Measurements from ENCODE around the gene EHD4. TPM values are rescaled to one million over a fixed set of nuclear protein-coding genes. Genes with fewer than 3 reads are reported as not detected.

EHD4 gene
- polyA plus RNA-seq, 3 donors, result 12.8 to 16.0 (median 14.2) TPM

DNA sequence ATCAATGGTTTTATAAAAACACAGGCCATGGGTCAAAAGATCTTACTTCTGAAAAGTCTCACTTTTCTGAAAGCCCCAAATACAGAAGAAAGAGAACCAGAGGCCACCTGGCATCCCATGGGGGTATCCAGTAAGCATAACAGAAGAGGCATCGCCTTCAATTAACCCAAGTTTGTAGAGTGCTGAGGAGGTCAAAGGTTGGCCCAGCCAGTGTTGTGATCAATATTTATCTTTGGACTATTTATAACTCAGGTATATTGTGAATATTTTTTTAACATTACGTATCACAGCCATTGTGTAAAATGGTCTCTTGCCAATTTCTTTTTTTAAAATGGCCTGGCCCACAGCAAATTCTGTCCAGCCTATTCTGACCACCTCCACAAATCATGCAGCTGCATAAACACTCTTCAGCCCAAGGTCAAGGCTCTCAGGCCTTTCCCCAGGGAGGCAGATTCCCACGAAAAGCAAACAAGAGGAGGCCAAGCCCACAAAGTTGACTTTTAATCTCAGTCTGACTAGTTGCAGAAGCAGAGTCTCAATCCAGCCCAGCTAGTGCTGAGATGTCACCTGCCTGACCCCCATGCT is 52.3 kb downstream of the EHD4 start:
- TF ChIP-seq, protein P1, sequence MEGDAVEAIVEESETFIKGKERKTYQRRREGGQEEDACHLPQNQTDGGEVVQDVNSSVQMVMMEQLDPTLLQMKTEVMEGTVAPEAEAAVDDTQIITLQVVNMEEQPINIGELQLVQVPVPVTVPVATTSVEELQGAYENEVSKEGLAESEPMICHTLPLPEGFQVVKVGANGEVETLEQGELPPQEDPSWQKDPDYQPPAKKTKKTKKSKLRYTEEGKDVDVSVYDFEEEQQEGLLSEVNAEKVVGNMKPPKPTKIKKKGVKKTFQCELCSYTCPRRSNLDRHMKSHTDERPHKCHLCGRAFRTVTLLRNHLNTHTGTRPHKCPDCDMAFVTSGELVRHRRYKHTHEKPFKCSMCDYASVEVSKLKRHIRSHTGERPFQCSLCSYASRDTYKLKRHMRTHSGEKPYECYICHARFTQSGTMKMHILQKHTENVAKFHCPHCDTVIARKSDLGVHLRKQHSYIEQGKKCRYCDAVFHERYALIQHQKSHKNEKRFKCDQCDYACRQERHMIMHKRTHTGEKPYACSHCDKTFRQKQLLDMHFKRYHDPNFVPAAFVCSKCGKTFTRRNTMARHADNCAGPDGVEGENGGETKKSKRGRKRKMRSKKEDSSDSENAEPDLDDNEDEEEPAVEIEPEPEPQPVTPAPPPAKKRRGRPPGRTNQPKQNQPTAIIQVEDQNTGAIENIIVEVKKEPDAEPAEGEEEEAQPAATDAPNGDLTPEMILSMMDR (IDR thresholded peaks at IDR 0.05), result no peak
- no peaks in the 10 kb centered on the region for H3K27me3 ChIP-seq (ENCODE audit: control insufficient read depth in 2 of 2, insufficient read depth in 2 of 2, low read length in 2 of 2)
- H3K9ac ChIP-seq (ENCODE audit: insufficient read depth, low read length, poor library complexity, severe bottlenecking), result no peak overlapping the region
- no peak overlapping the region for H3K27ac ChIP-seq (ENCODE audit: low read depth in 1 of 2, low read length in 2 of 2)
- H2AFZ ChIP-seq (ENCODE audit: insufficient read depth, low read depth, low read length, poor library complexity, severe bottlenecking), result no peak overlapping the region
- DNase-seq, result no peak
- no peaks in the 10 kb centered on the region for H3K9me3 Mint-ChIP-seq
- no peak overlapping the region for H3K4me3 ChIP-seq (replicated peaks in 1 of 3; ENCODE audit: low read depth in 2 of 3, low read length in 3 of 3)
- 88% methylated on average over 1 of the region's 3 CpGs for WGBS (ENCODE audit: insufficient coverage)
- peaks cover 58% of the 10 kb centered on the region for H3K4me1 Mint-ChIP-seq
- H3K4me2 ChIP-seq (replicated peaks; ENCODE audit: extremely low read depth, low read length, poor library complexity, severe bottlenecking), result no peak overlapping the region
- intact Hi-C loops (cut with micrococcal nuclease), result loop anchor here in 1 of 2 donors (10.0 kb wide), 1 partner anchor 1985 kb away; the partner anchor contains the start of gene EIF2AK4
- H3K4me1 ChIP-seq (ENCODE audit: control insufficient read depth in 1 of 2, insufficient read depth in 2 of 2, low read length in 2 of 2), result peaks cover 34 to 41% of the 10 kb centered on the region in 2 donors
- H3K36me3 ChIP-seq (replicated peaks in 1 of 2; ENCODE audit: control insufficient read depth in 1 of 2, insufficient read depth in 2 of 2, low read length in 2 of 2), result peaks cover 37 to 67% of the 10 kb centered on the region in 2 donors
- peaks cover 70 to 76% of the 10 kb centered on the region in 2 donors for H3K36me3 Mint-ChIP-seq
- no peaks in the 10 kb centered on the region for H3K9me3 ChIP-seq (replicated peaks in 1 of 2; ENCODE audit: control insufficient read depth in 1 of 2, insufficient read depth in 1 of 2, low read length in 2 of 2)
- H3K27me3 Mint-ChIP-seq (ENCODE audit: low read depth in 3 of 3), result peaks cover 0 to 1% (median 0%) of the 10 kb centered on the region in 3 donors
- H4K20me1 ChIP-seq (ENCODE audit: insufficient read depth, low read length), result no peaks in the 10 kb centered on the region
- no peak overlapping the region for H3K4me3 Mint-ChIP-seq
- peaks cover 14% of the 10 kb centered on the region for H3K79me2 ChIP-seq (ENCODE audit: insufficient read depth, low read length)
- peak overlapping the region in 1 of 7 donors; percentile 46 for H3K27ac Mint-ChIP-seq

DNA sequence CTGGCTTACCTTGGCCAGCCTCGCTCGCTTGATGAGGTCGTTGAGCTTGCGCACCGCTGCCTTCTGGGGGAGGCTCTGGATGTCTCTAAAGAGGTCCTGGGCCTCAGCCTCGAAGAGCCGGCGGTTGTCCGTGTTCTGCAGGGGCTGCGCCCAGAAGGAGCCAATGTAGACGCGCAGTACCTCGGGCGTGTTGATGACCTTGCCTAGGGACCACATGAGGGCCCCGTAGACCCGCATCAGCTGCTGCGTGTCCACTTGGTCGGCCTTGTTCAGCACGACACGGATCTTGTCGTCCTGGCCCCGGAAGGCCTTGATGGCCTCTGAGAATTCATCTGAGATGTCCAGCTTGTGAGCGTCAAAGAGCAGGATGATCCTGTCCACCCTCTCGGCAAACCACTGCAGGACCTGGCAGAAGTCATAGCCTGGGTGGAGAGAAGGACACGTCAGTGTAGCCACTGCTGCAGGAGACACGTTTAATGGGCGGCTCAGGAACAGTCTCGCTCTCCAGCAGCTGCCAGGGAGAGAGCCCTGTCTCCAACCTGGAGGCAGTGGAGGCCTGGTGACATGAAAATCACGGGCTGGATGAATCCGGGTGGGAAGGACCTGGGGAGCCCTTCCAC is 53.0 kb downstream of the EHD4 start:
- no peak overlapping the region for H3K9ac ChIP-seq (ENCODE audit: insufficient read depth, low read length, poor library complexity, severe bottlenecking)
- H3K4me2 ChIP-seq (replicated peaks; ENCODE audit: extremely low read depth, low read length, poor library complexity, severe bottlenecking), result no peak overlapping the region
- peaks cover 63 to 69% of the 10 kb centered on the region in 2 donors for H3K36me3 Mint-ChIP-seq
- peaks cover 0 to 1% (median 0%) of the 10 kb centered on the region in 3 donors for H3K27me3 Mint-ChIP-seq (ENCODE audit: low read depth in 3 of 3)
- 98% methylated on average over 29 of the region's 30 CpGs for WGBS (ENCODE audit: insufficient coverage)
- no peak overlapping the region for H3K4me3 ChIP-seq (replicated peaks in 1 of 3; ENCODE audit: low read depth in 2 of 3, low read length in 3 of 3)
- H3K27ac Mint-ChIP-seq, result peak overlapping the region in 4 of 7 donors; percentile 72 to 95 (median 78)
- no peak for DNase-seq
- peak overlapping the region in 1 of 2 donors; percentile 49 for H3K27ac ChIP-seq (ENCODE audit: low read depth in 1 of 2, low read length in 2 of 2)
- H3K4me3 Mint-ChIP-seq, result no peak overlapping the region
- H3K9me3 ChIP-seq (replicated peaks in 1 of 2; ENCODE audit: control insufficient read depth in 1 of 2, insufficient read depth in 1 of 2, low read length in 2 of 2), result no peaks in the 10 kb centered on the region
- peaks cover 65% of the 10 kb centered on the region for H3K4me1 Mint-ChIP-seq
- no peaks in the 10 kb centered on the region for H3K27me3 ChIP-seq (ENCODE audit: control insufficient read depth in 2 of 2, insufficient read depth in 2 of 2, low read length in 2 of 2)
- peaks cover 16% of the 10 kb centered on the region for H3K79me2 ChIP-seq (ENCODE audit: insufficient read depth, low read length)
- no peak overlapping the region for H2AFZ ChIP-seq (ENCODE audit: insufficient read depth, low read depth, low read length, poor library complexity, severe bottlenecking)
- no peaks in the 10 kb centered on the region for H4K20me1 ChIP-seq (ENCODE audit: insufficient read depth, low read length)
- peaks cover 42 to 49% of the 10 kb centered on the region in 2 donors for H3K4me1 ChIP-seq (ENCODE audit: control insufficient read depth in 1 of 2, insufficient read depth in 2 of 2, low read length in 2 of 2)
- TF ChIP-seq, protein P1 (IDR thresholded peaks at IDR 0.05), result no peak
- H3K36me3 ChIP-seq (replicated peaks in 1 of 2; ENCODE audit: control insufficient read depth in 1 of 2, insufficient read depth in 2 of 2, low read length in 2 of 2), result peaks cover 34 to 60% of the 10 kb centered on the region in 2 donors
- intact Hi-C loops (cut with micrococcal nuclease), result no loop called here
- H3K9me3 Mint-ChIP-seq, result no peaks in the 10 kb centered on the region

Data from CD14-positive monocyte (primary cell).